ENCODE results near the gene ZMIZ1. TPM values are rescaled to one million over a fixed set of nuclear protein-coding genes. Genes with fewer than 3 reads are reported as not detected.

Gene ZMIZ1
- total and polyA plus RNA-seq, 2 donors (not counting 1 experiment from before 2014, with no cell fraction given): 6.3 to 30.6 TPM

GRCh38 chr10:79147306-79147705, 78.5 kb downstream of the ZMIZ1 start:
- Histone ChIP-seq H3K9me3 (ENCODE audit: control insufficient read depth, insufficient read depth, low read depth, low read length) (no peaks in the 10 kb centered on the region), H4K20me1 (ENCODE audit: control insufficient read depth, extremely low read depth, insufficient read depth, low read length) (no peaks in the 10 kb centered on the region), H2AFZ (ENCODE audit: low read length) (no peak overlapping the region), H3K4me1 (ENCODE audit: control insufficient read depth, extremely low read depth, insufficient read depth, low read length) (peaks cover 72% of the 10 kb centered on the region), H3K4me2 (ENCODE audit: extremely low read depth, insufficient read depth, low read length) (no peak overlapping the region), H3K27ac (ENCODE audit: insufficient read depth, low read length) (peak overlapping the region; percentile 83), H3K9ac (ENCODE audit: insufficient read depth, low read length) (no peak overlapping the region), H3K79me2 (ENCODE audit: control insufficient read depth, insufficient read depth, low read length) (peaks cover 49% of the 10 kb centered on the region), H3K4me3 (replicated peaks in 1 of 4; ENCODE audit: control extremely low read depth in 1 of 4, insufficient read depth in 1 of 4, low read depth in 3 of 4, low read length in 4 of 4) (no peak overlapping the region), H3K36me3 (ENCODE audit: control insufficient read depth, insufficient read depth, low read length) (peaks cover 24% of the 10 kb centered on the region), H3K27me3 (ENCODE audit: control insufficient read depth, insufficient read depth, low read length) (no peaks in the 10 kb centered on the region)
- TF ChIP-seq CTCF (conservative IDR thresholded peaks at IDR 0.05 in 1 of 2, IDR thresholded peaks at IDR 0.05 in 1 of 2; ENCODE audit: low read depth in 1 of 2, low read length in 2 of 2) (no peak), EZH2 (IDR thresholded peaks at IDR 0.05; ENCODE audit: low read length, missing control alignments) (no peak)
- DNase-seq (ENCODE audit: low read depth in 2 of 2): no peak

GRCh38 chr10:79147796-79148451, 79.2 kb downstream of the ZMIZ1 start:
- Histone ChIP-seq H3K79me2 (ENCODE audit: control insufficient read depth, insufficient read depth, low read length) (peaks cover 48% of the 10 kb centered on the region), H3K4me1 (ENCODE audit: control insufficient read depth, extremely low read depth, insufficient read depth, low read length) (peaks cover 73% of the 10 kb centered on the region), H4K20me1 (ENCODE audit: control insufficient read depth, extremely low read depth, insufficient read depth, low read length) (no peaks in the 10 kb centered on the region), H3K27ac (ENCODE audit: insufficient read depth, low read length) (peak overlapping the region; percentile 92), H2AFZ (ENCODE audit: low read length) (no peak overlapping the region), H3K4me2 (ENCODE audit: extremely low read depth, insufficient read depth, low read length) (no peak overlapping the region), H3K36me3 (ENCODE audit: control insufficient read depth, insufficient read depth, low read length) (peaks cover 19% of the 10 kb centered on the region), H3K4me3 (replicated peaks in 1 of 4; ENCODE audit: control extremely low read depth in 1 of 4, insufficient read depth in 1 of 4, low read depth in 3 of 4, low read length in 4 of 4) (no peak overlapping the region), H3K27me3 (ENCODE audit: control insufficient read depth, insufficient read depth, low read length) (no peaks in the 10 kb centered on the region), H3K9ac (ENCODE audit: insufficient read depth, low read length) (no peak overlapping the region), H3K9me3 (ENCODE audit: control insufficient read depth, insufficient read depth, low read depth, low read length) (no peaks in the 10 kb centered on the region)
- no peak for DNase-seq (ENCODE audit: low read depth in 2 of 2)
- no peak for TF ChIP-seq CTCF (conservative IDR thresholded peaks at IDR 0.05 in 1 of 2, IDR thresholded peaks at IDR 0.05 in 1 of 2; ENCODE audit: low read depth in 1 of 2, low read length in 2 of 2)
- no peak for TF ChIP-seq EZH2 (IDR thresholded peaks at IDR 0.05; ENCODE audit: low read length, missing control alignments)

GRCh38 chr10:79148452-79149344, 79.9 kb downstream of the ZMIZ1 start:
- peak overlapping the region; percentile 70 for H3K4me2 ChIP-seq (ENCODE audit: extremely low read depth, insufficient read depth, low read length)
- no peaks in the 10 kb centered on the region for H4K20me1 ChIP-seq (ENCODE audit: control insufficient read depth, extremely low read depth, insufficient read depth, low read length)
- peaks cover 50% of the 10 kb centered on the region for H3K79me2 ChIP-seq (ENCODE audit: control insufficient read depth, insufficient read depth, low read length)
- TF ChIP-seq EZH2 (IDR thresholded peaks at IDR 0.05; ENCODE audit: low read length, missing control alignments): no peak
- no peak for TF ChIP-seq CTCF (conservative IDR thresholded peaks at IDR 0.05 in 1 of 2, IDR thresholded peaks at IDR 0.05 in 1 of 2; ENCODE audit: low read depth in 1 of 2, low read length in 2 of 2)
- H2AFZ ChIP-seq (ENCODE audit: low read length): no peak overlapping the region
- peak overlapping the region; percentile 92 for H3K27ac ChIP-seq (ENCODE audit: insufficient read depth, low read length)
- no peaks in the 10 kb centered on the region for H3K9me3 ChIP-seq (ENCODE audit: control insufficient read depth, insufficient read depth, low read depth, low read length)
- no peaks in the 10 kb centered on the region for H3K27me3 ChIP-seq (ENCODE audit: control insufficient read depth, insufficient read depth, low read length)
- H3K4me3 ChIP-seq (replicated peaks in 1 of 4; ENCODE audit: control extremely low read depth in 1 of 4, insufficient read depth in 1 of 4, low read depth in 3 of 4, low read length in 4 of 4): no peak overlapping the region
- H3K4me1 ChIP-seq (ENCODE audit: control insufficient read depth, extremely low read depth, insufficient read depth, low read length): peaks cover 73% of the 10 kb centered on the region
- peaks cover 16% of the 10 kb centered on the region for H3K36me3 ChIP-seq (ENCODE audit: control insufficient read depth, insufficient read depth, low read length)
- peak; percentile 53 to 71 for DNase-seq (ENCODE audit: low read depth in 2 of 2)
- peak overlapping the region; percentile 9 for H3K9ac ChIP-seq (ENCODE audit: insufficient read depth, low read length)

Measured in fibroblast of lung (primary cell).